ENCODE results near the gene HSPA12B.

DNA sequence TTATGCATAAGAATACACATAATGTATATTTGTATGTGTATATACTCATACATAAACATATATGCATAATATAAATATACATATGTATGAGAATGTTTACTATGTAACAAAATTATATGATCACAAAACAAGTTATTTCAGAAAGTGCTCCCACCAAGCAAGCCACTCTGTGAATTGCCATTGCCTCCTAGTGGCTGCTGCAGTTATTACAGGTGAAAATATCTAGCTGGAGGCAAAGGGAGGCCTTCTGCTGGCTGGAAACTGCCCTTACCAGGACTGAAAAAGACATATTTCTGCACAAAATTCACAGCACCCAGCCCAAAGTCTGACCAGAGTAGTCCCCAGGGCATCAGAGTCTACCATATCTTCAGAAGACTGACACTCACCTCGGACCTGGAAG lies 36.3 kb upstream of the HSPA12B start:
- TF ChIP-seq CTCF (IDR thresholded peaks at IDR 0.05) (no peak), POLR2AphosphoS5 (IDR thresholded peaks at IDR 0.05) (no peak), POLR2A (IDR thresholded peaks at IDR 0.05) (no peak), EP300 (IDR thresholded peaks at IDR 0.05) (no peak)

All from upper lobe of left lung (tissue), 4 donors.